Sigmoid colon (tissue), 7 donors: ENCODE data around the gene WFS1. TPM values are rescaled to one million over a fixed set of nuclear protein-coding genes. Genes with fewer than 3 reads are reported as not detected.

Experiments
- DNase-seq: peaks from one replicate; pipeline ENCODE4 v3.0.0-alpha.2; 2019
- H3K27ac ChIP-seq, 4 donors: fragments of 200-600 bp; sonication (generic); one replicate each; pipeline ENCODE4 v1.5.1; 2016 to 2019; ENCODE audit warnings: mild to moderate bottlenecking in 1 of 4
- H3K27me3 ChIP-seq, 3 donors: fragments of 200-600 bp; sonication (generic); one replicate each; pipeline ENCODE4 v1.5.1; 2019; ENCODE audit warnings: mild to moderate bottlenecking in 1 of 3
- H3K36me3 ChIP-seq, 4 donors: fragments of 200-600 bp; sonication (generic); one replicate each; pipeline ENCODE4 v1.5.1; 2016 to 2019
- H3K4me1 ChIP-seq, 4 donors: fragments of 200-600 bp; sonication (generic); one replicate each; pipeline ENCODE4 v1.5.1; 2017 to 2019
- H3K4me3 ChIP-seq, 4 donors: fragments of 200-600 bp; sonication (generic); one replicate each; pipeline ENCODE4 v1.5.1; 2017 to 2019; ENCODE audit warnings: mild to moderate bottlenecking in 2 of 4, moderate library complexity in 1 of 4
- H3K9me3 ChIP-seq, 4 donors: fragments of 200-600 bp in 3 of 4; sonication (generic) in 3 of 4; one replicate each; pipeline versions ENCODE4 v1.5.1 to v1.6.1; 2013 to 2019
- CTCF ChIP-seq, 4 experiments: fragments of 450-650 bp in 3 of 4; fragments of 200-600 bp in 1 of 4; IDR thresholded peaks; one replicate each; pipeline ENCODE4 v1.5.1; 2016 to 2019; ENCODE audit warnings: antibody characterized with exemption in 4 of 4, mild to moderate bottlenecking in 3 of 4, moderate library complexity in 2 of 4
- EP300 ChIP-seq, 4 donors: sonication (generic); formaldehyde crosslinking; IDR thresholded peaks; one replicate each; pipeline ENCODE4 v1.6.1; 2017; ENCODE audit warnings: antibody characterized with exemption in 4 of 4
- POLR2A ChIP-seq, 2 donors: fragments of 450-650 bp; IDR thresholded peaks; one replicate each; pipeline ENCODE4 v1.6.1; 2016; ENCODE audit warnings: antibody characterized with exemption in 2 of 2, mild to moderate bottlenecking in 2 of 2, moderate library complexity in 2 of 2
- POLR2AphosphoS5 ChIP-seq, 4 donors: sonication (generic); formaldehyde crosslinking; IDR thresholded peaks; one replicate each; pipeline ENCODE4 v1.6.1; 2017; ENCODE audit warnings: antibody characterized with exemption in 4 of 4
- WGBS, 2 donors: extraction: QIAGEN DNeasy Blood & Tissue Kit; methylation state at CpG; one replicate each; pipeline ENCODE4 v1.1.7; 2013; 5-methylcytosine and 5-hydroxymethylcytosine counted together
- intact Hi-C: fragments of 100-400 bp; cut with DNase I; formaldehyde crosslinking; loops from one replicate; pipeline ENCODE4 v1.15.1; 2023
- polyA plus RNA-seq, 3 donors: library from polyadenylated mRNA; stranded (reverse); fragments of 200-250 nt; gene quantifications; one replicate each; pipeline ENCODE4 v1.2.3, GENCODE V29; 2013
- total RNA-seq, 4 donors: library from RNA; depleted of rRNA; stranded (reverse); fragments of >200 nt; gene quantifications; one replicate each; pipeline ENCODE4 v1.1.0, GENCODE V29; 2016
- donor health status: healthy with polysubstance abuse.
- donor health status: Bipolar disorder and iron deficiency.
- donor health status: healthy.

Gene WFS1
- total and polyA plus RNA-seq, 7 donors, result 1.4 to 69.0 (median 34.6) TPM

GRCh38 chr4:6298035-6298434, 28.4 kb downstream of the WFS1 start:
- H3K36me3 ChIP-seq, result peaks cover 37 to 87% (median 51%) of the 10 kb centered on the region in 4 donors
- 68 to 76% methylated on average over 13 of the region's 13 CpGs for WGBS, 2 donors

GRCh38 chr4:6298852-6299251, 29.2 kb downstream of the WFS1 start:
- no peak for TF ChIP-seq EP300 (IDR thresholded peaks at IDR 0.05)
- TF ChIP-seq POLR2AphosphoS5 (IDR thresholded peaks at IDR 0.05), result no peak
- TF ChIP-seq POLR2A (IDR thresholded peaks at IDR 0.05), result no peak
- TF ChIP-seq CTCF (IDR thresholded peaks at IDR 0.05), result no peak
- Histone ChIP-seq H3K4me3 (no peak overlapping the region), H3K27me3 (no peaks in the 10 kb centered on the region), H3K36me3 (peaks cover 28 to 87% (median 53%) of the 10 kb centered on the region in 4 donors), H3K27ac (no peak overlapping the region), H3K9me3 (no peaks in the 10 kb centered on the region), H3K4me1 (peaks cover 0 to 5% (median 0%) of the 10 kb centered on the region in 4 donors)
- WGBS, 2 donors, result 92 to 98% methylated on average over 6 of the region's 6 CpGs
- intact Hi-C loops, result no loop called here
- peak; percentile 57 for DNase-seq

More at GRCh38 chr4:6298035-6298434, 28.4 kb downstream of the WFS1 start:
- no peak overlapping the region for H3K27ac ChIP-seq
- H3K27me3 ChIP-seq, result no peaks in the 10 kb centered on the region
- no peaks in the 10 kb centered on the region for H3K9me3 ChIP-seq
- H3K4me3 ChIP-seq, result no peak overlapping the region
- TF ChIP-seq POLR2A (IDR thresholded peaks at IDR 0.05) (no peak), POLR2AphosphoS5 (IDR thresholded peaks at IDR 0.05) (no peak), CTCF (IDR thresholded peaks at IDR 0.05) (no peak), EP300 (IDR thresholded peaks at IDR 0.05) (no peak)
- peaks cover 0 to 5% (median 0%) of the 10 kb centered on the region in 4 donors for H3K4me1 ChIP-seq
- intact Hi-C loops, result no loop called here
- DNase-seq, result peak; percentile 59

DNA sequence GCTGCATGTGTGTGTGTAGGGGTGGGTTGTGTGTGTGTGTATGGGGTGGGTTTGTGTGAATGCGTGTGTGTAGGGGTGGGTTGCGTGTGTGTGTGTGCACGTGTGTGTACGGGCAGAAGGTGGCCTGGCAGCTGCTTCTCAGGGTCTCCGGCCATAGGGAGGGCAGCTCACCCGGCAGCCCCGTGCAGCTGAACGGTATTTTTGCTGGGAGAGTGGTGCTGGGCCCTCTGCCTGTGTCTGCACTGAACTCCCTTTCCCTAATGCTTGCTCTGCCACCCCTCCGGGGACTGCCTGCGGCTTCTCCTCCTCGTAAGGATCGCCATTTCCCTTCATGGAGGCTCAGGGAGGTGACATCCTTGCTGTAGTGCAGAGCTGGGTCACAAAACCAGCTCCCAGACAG, 30.2 kb downstream of the WFS1 start:
- no peak overlapping the region for H3K27ac ChIP-seq
- intact Hi-C loops, result no loop called here
- WGBS, 2 donors, result 90 to 95% methylated on average over 12 of the region's 12 CpGs
- DNase-seq, result peak; percentile 60
- H3K27me3 ChIP-seq, result no peaks in the 10 kb centered on the region
- no peak overlapping the region for H3K4me3 ChIP-seq
- H3K4me1 ChIP-seq, result peaks cover 0 to 5% (median 0%) of the 10 kb centered on the region in 4 donors
- no peaks in the 10 kb centered on the region for H3K9me3 ChIP-seq
- H3K36me3 ChIP-seq, result peaks cover 28 to 87% (median 51%) of the 10 kb centered on the region in 4 donors
- TF ChIP-seq CTCF (IDR thresholded peaks at IDR 0.05) (no peak), POLR2AphosphoS5 (IDR thresholded peaks at IDR 0.05) (no peak), EP300 (IDR thresholded peaks at IDR 0.05) (no peak), POLR2A (IDR thresholded peaks at IDR 0.05) (no peak)

DNA sequence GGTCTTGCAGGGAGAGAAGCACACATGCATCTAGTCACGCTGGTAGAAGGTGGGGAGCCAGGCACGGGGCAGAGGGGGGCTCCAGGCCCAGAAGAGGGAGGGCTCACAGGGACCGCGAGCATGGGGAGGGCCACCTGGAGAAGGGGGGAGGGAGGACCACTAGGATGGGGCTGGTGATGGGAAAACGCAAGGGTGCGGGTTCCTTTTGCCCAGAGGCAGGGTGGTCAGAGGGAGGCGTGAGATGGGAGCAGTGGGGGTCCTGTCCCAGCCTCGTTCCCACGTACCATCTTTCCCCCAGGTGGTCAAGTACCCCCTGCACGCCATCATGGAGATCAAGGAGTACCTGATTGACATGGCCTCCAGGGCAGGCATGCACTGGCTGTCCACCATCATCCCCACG, 30.7 kb downstream of the WFS1 start:
- Histone ChIP-seq H3K27me3 (no peaks in the 10 kb centered on the region), H3K4me1 (peaks cover 0 to 5% (median 0%) of the 10 kb centered on the region in 4 donors), H3K36me3 (peaks cover 24 to 82% (median 47%) of the 10 kb centered on the region in 4 donors), H3K9me3 (no peaks in the 10 kb centered on the region), H3K27ac (no peak overlapping the region), H3K4me3 (no peak overlapping the region)
- DNase-seq, result peak; percentile 61
- intact Hi-C loops, result no loop called here
- no peak for TF ChIP-seq CTCF (IDR thresholded peaks at IDR 0.05)
- no peak for TF ChIP-seq EP300 (IDR thresholded peaks at IDR 0.05)
- TF ChIP-seq POLR2A (IDR thresholded peaks at IDR 0.05), result no peak
- no peak for TF ChIP-seq POLR2AphosphoS5 (IDR thresholded peaks at IDR 0.05)
- WGBS, 2 donors, result 90% methylated on average over 11 of the region's 11 CpGs
